ENCODE results near the gene LPAR1. TPM values are rescaled to one million over a fixed set of nuclear protein-coding genes. Genes with fewer than 3 reads are reported as not detected.

Gene LPAR1
- total RNA-seq, 1 donor from 2014 or later, result 36.0 TPM

GRCh38 chr9:110880189-110880588, 158.1 kb downstream of the LPAR1 start:
- no peaks in the 10 kb centered on the region for H3K27me3 ChIP-seq
- no peak overlapping the region for H3K27ac ChIP-seq
- H2AFZ ChIP-seq (replicated peaks), result no peak overlapping the region
- Mint-ChIP-seq H3K4me1 (peaks cover 22% of the 10 kb centered on the region), H3K27me3 (ENCODE audit: insufficient read depth, low read depth) (no peaks in the 10 kb centered on the region), H3K9me3 (peaks cover 6% of the 10 kb centered on the region), H3K27ac (no peak overlapping the region), H3K4me3 (no peak overlapping the region), H3K36me3 (peaks cover 6% of the 10 kb centered on the region)
- H3K4me2 ChIP-seq, result peak overlapping the region; percentile 40
- H3K36me3 ChIP-seq, result no peaks in the 10 kb centered on the region
- peaks cover 3% of the 10 kb centered on the region for H3K79me2 ChIP-seq (ENCODE audit: low read depth)
- peak; percentile 35 for DNase-seq (ENCODE audit: low spot score)
- H3F3A ChIP-seq (ENCODE audit: low read depth), result peaks cover 7% of the 10 kb centered on the region
- no peaks in the 10 kb centered on the region for H3K9me3 ChIP-seq (ENCODE audit: low read depth)
- no peak overlapping the region for H3K4me3 ChIP-seq
- H3K4me1 ChIP-seq, result peaks cover 9% of the 10 kb centered on the region
- no peak for TF ChIP-seq EZH2 (IDR thresholded peaks at IDR 0.05)
- TF ChIP-seq CTCF (IDR thresholded peaks at IDR 0.05), result no peak
- no peak for TF ChIP-seq EZH2phosphoT487 (IDR thresholded peaks at IDR 0.05)
- no peak overlapping the region for H3K9ac ChIP-seq
- H4K20me1 ChIP-seq (ENCODE audit: low read depth), result no peaks in the 10 kb centered on the region

GRCh38 chr9:110877374-110877773, 160.9 kb downstream of the LPAR1 start:
- Histone ChIP-seq H3K4me3 (no peak overlapping the region), H3K4me2 (no peak overlapping the region), H3K4me1 (peaks cover 9% of the 10 kb centered on the region), H3K27ac (no peak overlapping the region), H2AFZ (replicated peaks) (no peak overlapping the region), H3K79me2 (ENCODE audit: low read depth) (peaks cover 3% of the 10 kb centered on the region), H3K36me3 (peaks cover 6% of the 10 kb centered on the region), H4K20me1 (ENCODE audit: low read depth) (no peaks in the 10 kb centered on the region), H3K27me3 (no peaks in the 10 kb centered on the region), H3K9ac (no peak overlapping the region), H3F3A (ENCODE audit: low read depth) (peaks cover 7% of the 10 kb centered on the region), H3K9me3 (ENCODE audit: low read depth) (no peaks in the 10 kb centered on the region)
- TF ChIP-seq EZH2 (IDR thresholded peaks at IDR 0.05), result no peak
- no peak for TF ChIP-seq CTCF (IDR thresholded peaks at IDR 0.05)
- TF ChIP-seq EZH2phosphoT487 (IDR thresholded peaks at IDR 0.05), result no peak
- H3K4me1 Mint-ChIP-seq, result peaks cover 22% of the 10 kb centered on the region
- no peak for DNase-seq (ENCODE audit: low spot score)
- H3K27me3 Mint-ChIP-seq (ENCODE audit: insufficient read depth, low read depth), result no peaks in the 10 kb centered on the region
- H3K36me3 Mint-ChIP-seq, result peaks cover 8% of the 10 kb centered on the region
- H3K27ac Mint-ChIP-seq, result no peak overlapping the region
- H3K9me3 Mint-ChIP-seq, result peaks cover 6% of the 10 kb centered on the region
- no peak overlapping the region for H3K4me3 Mint-ChIP-seq

- no peaks in the 10 kb centered on the region for H4K20me1 ChIP-seq (ENCODE audit: low read depth)
- H3K4me3 ChIP-seq, result no peak overlapping the region
- H3K27me3 ChIP-seq, result no peaks in the 10 kb centered on the region
- H3K9me3 ChIP-seq (ENCODE audit: low read depth), result no peaks in the 10 kb centered on the region
- peaks cover 6% of the 10 kb centered on the region for H3K36me3 ChIP-seq
- H3K4me3 Mint-ChIP-seq, result no peak overlapping the region
- H3K79me2 ChIP-seq (ENCODE audit: low read depth), result peaks cover 3% of the 10 kb centered on the region
- no peak for DNase-seq (ENCODE audit: low spot score)
- peaks cover 22% of the 10 kb centered on the region for H3K4me1 Mint-ChIP-seq
- H3K4me1 ChIP-seq, result peaks cover 9% of the 10 kb centered on the region
- no peak overlapping the region for H2AFZ ChIP-seq (replicated peaks)
- no peaks in the 10 kb centered on the region for H3K27me3 Mint-ChIP-seq (ENCODE audit: insufficient read depth, low read depth)
- H3K4me2 ChIP-seq, result no peak overlapping the region
- no peak overlapping the region for H3K9ac ChIP-seq
- peaks cover 7% of the 10 kb centered on the region for H3F3A ChIP-seq (ENCODE audit: low read depth)
- no peak overlapping the region for H3K27ac Mint-ChIP-seq
- H3K36me3 Mint-ChIP-seq, result peaks cover 8% of the 10 kb centered on the region
- no peak overlapping the region for H3K27ac ChIP-seq
- TF ChIP-seq EZH2phosphoT487 (IDR thresholded peaks at IDR 0.05), result no peak
- no peak for TF ChIP-seq CTCF (IDR thresholded peaks at IDR 0.05)
- no peak for TF ChIP-seq EZH2 (IDR thresholded peaks at IDR 0.05)
- H3K9me3 Mint-ChIP-seq, result peaks cover 6% of the 10 kb centered on the region
These were observed 161.3 kb downstream of the LPAR1 start for GRCh38 chr9:110876929-110877328.
